ENCODE results near the gene KANSL1.
A peak's percentile ranks its signal among the peaks of the same experiment; 100 is the strongest.

- TF ChIP-seq CTCF (conservative IDR thresholded peaks at IDR 0.05; ENCODE audit: low read depth, low read length) = peak; percentile 87
- no peak for TF ChIP-seq EZH2phosphoT487 (IDR thresholded peaks at IDR 0.05; ENCODE audit: borderline replicate concordance, low read length)
- TF ChIP-seq EZH2 (IDR thresholded peaks at IDR 0.05; ENCODE audit: low read length, unreplicated experiment) = no peak
Observed at GRCh38 chr17:46212634-46213435, 19.6 kb upstream of the KANSL1 start.

Measured in PC-3 (cell line).